Naive thymus-derived CD4-positive, alpha-beta T cell (primary cell): ENCODE results near the gene MBD5. TPM values are rescaled to one million over a fixed set of nuclear protein-coding genes. Genes with fewer than 3 reads are reported as not detected.

Experiments used
- ATAC-seq: fragments of 150-1000 bp; cut with Tn5 transposase; 2 replicates; pipeline ENCODE4 v1.10.0; 2021; ENCODE audit warnings: mild to moderate bottlenecking, moderate library complexity
- CTCF ChIA-PET: fragments of 350-600 bp; sonication (Branson Sonifier 250); formaldehyde crosslinking; loops from one replicate; lab custom pipeline; 2021; ENCODE audit warnings: antibody characterized with exemption; lab: Charles Lee
- POLR2A ChIA-PET: fragments of 350-600 bp; sonication (Branson Sonifier 250); formaldehyde crosslinking; loops from one replicate; lab custom pipeline; 2021; ENCODE audit warnings: antibody characterized with exemption, inconsistent platforms; lab: Charles Lee
- DNase-seq, 9 donors: peaks; one replicate each; pipeline versions ENCODE4 v3.0.0 to v3.0.0-alpha.2; 2020 to 2022; ENCODE audit warnings: mixed read lengths in 1 of 9
- H3K27ac ChIP-seq: one replicate; pipeline ENCODE4 v1.7.0; 2013; ENCODE audit warnings: mild to moderate bottlenecking, low read depth, low read length, moderate library complexity
- H3K27me3 ChIP-seq, 2 donors: one replicate each; pipeline ENCODE4 v1.7.0; 2013; ENCODE audit warnings: low read length in 2 of 2, mild to moderate bottlenecking in 2 of 2, moderate library complexity in 2 of 2; ENCODE audit not compliant: control insufficient read depth in 2 of 2, insufficient read depth in 2 of 2
- H3K36me3 ChIP-seq, 3 experiments: 1 replicate in 2 of 3; 2 replicates in 1 of 3; pipeline ENCODE4 v1.7.0; 2013; ENCODE audit warnings: low read length in 3 of 3, mild to moderate bottlenecking in 3 of 3, moderate library complexity in 1 of 3; ENCODE audit not compliant: insufficient read depth in 3 of 3, control insufficient read depth in 2 of 3
- H3K4me1 ChIP-seq, 2 donors: one replicate each; pipeline ENCODE4 v1.7.0; 2013; ENCODE audit warnings: low read length in 2 of 2, mild to moderate bottlenecking in 2 of 2, moderate library complexity in 1 of 2; ENCODE audit not compliant: control insufficient read depth in 2 of 2, insufficient read depth in 2 of 2
- H3K4me3 ChIP-seq: 2 replicates; pipeline ENCODE4 v1.7.0; 2013; ENCODE audit warnings: mild to moderate bottlenecking, low read length
- H3K9me3 ChIP-seq, 3 experiments: 1 replicate in 2 of 3; 2 replicates in 1 of 3; pipeline ENCODE4 v1.7.0; 2013; ENCODE audit warnings: low read length in 3 of 3; ENCODE audit not compliant: control insufficient read depth in 2 of 3
- H3K27ac Mint-ChIP-seq, 9 donors: one replicate each; pipeline ENCODE4 v1.8.0; 2020 to 2022; ENCODE audit warnings: mixed read lengths in 9 of 9, mild to moderate bottlenecking in 8 of 9, moderate library complexity in 5 of 9, inconsistent platforms in 2 of 9
- H3K27me3 Mint-ChIP-seq, 5 donors: one replicate each; pipeline ENCODE4 v1.8.0; 2021 to 2022; ENCODE audit warnings: mixed read lengths in 5 of 5, mild to moderate bottlenecking in 1 of 5
- H3K36me3 Mint-ChIP-seq, 5 donors: one replicate each; pipeline ENCODE4 v1.8.0; 2020 to 2022; ENCODE audit warnings: mixed read lengths in 5 of 5, mild to moderate bottlenecking in 3 of 5, inconsistent platforms in 1 of 5
- H3K4me1 Mint-ChIP-seq, 7 donors: one replicate each; pipeline ENCODE4 v1.8.0; 2020 to 2022; ENCODE audit warnings: mixed read lengths in 7 of 7, mild to moderate bottlenecking in 3 of 7, inconsistent platforms in 1 of 7
- H3K4me3 Mint-ChIP-seq, 10 donors: one replicate each; pipeline ENCODE4 v1.8.0; 2020 to 2022; ENCODE audit warnings: mild to moderate bottlenecking in 10 of 10, mixed read lengths in 10 of 10, moderate library complexity in 6 of 10, inconsistent platforms in 2 of 10
- H3K9me3 Mint-ChIP-seq, 11 donors: one replicate each; pipeline ENCODE4 v1.8.0; 2020 to 2022; ENCODE audit warnings: mixed read lengths in 11 of 11, mild to moderate bottlenecking in 4 of 11, inconsistent platforms in 1 of 11, moderate library complexity in 1 of 11
- intact Hi-C, 2 donors: fragments of 100-400 bp; cut with micrococcal nuclease; formaldehyde crosslinking; loops; one replicate each; pipeline ENCODE4 v1.15.1; 2023
- polyA plus RNA-seq, 2 donors: library from polyadenylated mRNA; unstranded; fragments of 300-500 nt; fragmentation: Illumina TruSeq; gene quantifications; one replicate each; pipeline ENCODE4 v1.2.3, GENCODE V29; 2021
- total RNA-seq, 6 experiments: library from RNA in 5 of 6; stranded (reverse) in 5 of 6; gene quantifications; 1 replicate in 5 of 6; 2 replicates in 1 of 6; pipeline ENCODE4 v1.2.3 and lab custom pipeline; 2021 to 2026

Gene MBD5
- total and polyA plus RNA-seq, 7 experiments from 2014 or later: 14.6 to 76.8 (median 58.6) TPM

GRCh38 chr2:148410899-148411298 lies 390.0 kb downstream of the MBD5 start:
- Histone ChIP-seq H3K27ac (no peak overlapping the region), H3K4me1 (no peaks in the 10 kb centered on the region), H3K4me3 (no peak overlapping the region), H3K27me3 (no peaks in the 10 kb centered on the region), H3K9me3 (peaks cover 0 to 4% (median 2%) of the 10 kb centered on the region in 3 experiments), H3K36me3 (no peaks in the 10 kb centered on the region)
- Mint-ChIP-seq H3K27ac (no peak overlapping the region), H3K36me3 (peaks cover 0 to 56% (median 48%) of the 10 kb centered on the region in 5 donors), H3K4me3 (no peak overlapping the region), H3K27me3 (no peaks in the 10 kb centered on the region), H3K9me3 (peaks cover 5 to 45% (median 31%) of the 10 kb centered on the region in 11 donors), H3K4me1 (peaks cover 0 to 18% (median 0%) of the 10 kb centered on the region in 7 donors)
- intact Hi-C loops: no loop called here
- ChIA-PET CTCF (no interaction called here), POLR2A (no interaction called here)
- ATAC-seq (no peak), DNase-seq (no peak)

DNA sequence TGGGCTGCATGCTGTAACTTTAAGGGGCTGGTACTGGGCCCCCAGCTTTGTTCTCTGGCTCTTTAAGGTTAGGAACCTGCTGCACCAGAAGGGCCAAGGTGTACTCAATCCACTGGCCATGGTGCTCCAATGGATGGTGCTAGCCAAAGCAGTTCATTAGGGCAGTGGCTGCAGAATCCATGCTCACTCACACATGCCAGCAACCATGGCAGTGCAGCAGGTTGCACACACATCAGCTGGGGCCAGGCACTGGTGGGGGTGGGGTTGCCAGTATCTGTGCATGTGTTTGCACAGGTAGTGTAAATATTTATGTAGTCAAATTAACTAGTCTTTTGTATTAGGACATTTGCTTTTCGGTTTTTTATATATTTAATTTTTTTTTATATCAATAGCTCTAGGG lies 395.4 kb downstream of the MBD5 start:
- ATAC-seq (no peak), DNase-seq (no peak)
- peaks cover 5 to 48% (median 30%) of the 10 kb centered on the region in 11 donors for H3K9me3 Mint-ChIP-seq
- Histone ChIP-seq H3K4me3 (no peak overlapping the region), H3K9me3 (peaks cover 0 to 4% (median 2%) of the 10 kb centered on the region in 3 experiments), H3K4me1 (no peaks in the 10 kb centered on the region), H3K27ac (no peak overlapping the region), H3K36me3 (no peaks in the 10 kb centered on the region), H3K27me3 (no peaks in the 10 kb centered on the region)
- CTCF ChIA-PET: no interaction called here
- H3K27me3 Mint-ChIP-seq: no peaks in the 10 kb centered on the region
- no peak overlapping the region for H3K27ac Mint-ChIP-seq
- H3K36me3 Mint-ChIP-seq: peaks cover 2 to 64% (median 46%) of the 10 kb centered on the region in 5 donors
- POLR2A ChIA-PET: no interaction called here
- no peak overlapping the region for H3K4me3 Mint-ChIP-seq
- peaks cover 0 to 13% (median 1%) of the 10 kb centered on the region in 7 donors for H3K4me1 Mint-ChIP-seq
- intact Hi-C loops: no loop called here

DNA sequence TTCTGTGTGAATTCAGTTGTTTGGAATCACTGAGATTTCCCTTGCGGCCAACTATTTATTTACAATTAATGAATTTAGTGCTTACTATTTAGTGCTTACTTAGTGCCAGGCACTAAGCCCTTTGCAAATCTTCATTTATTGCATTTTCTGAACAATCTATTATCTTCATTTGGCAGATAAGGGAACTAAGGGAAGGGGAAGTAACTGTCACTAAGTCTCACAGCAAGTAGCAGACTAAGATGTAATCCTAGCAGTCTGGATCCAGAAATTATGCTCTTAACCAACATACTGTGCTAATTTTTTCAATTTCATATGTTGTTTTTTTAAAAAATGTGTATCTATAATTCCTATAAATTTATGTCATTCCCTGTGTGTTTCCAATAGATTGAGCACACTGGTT lies 409.2 kb downstream of the MBD5 start:
- Histone ChIP-seq H3K27ac (no peak overlapping the region), H3K36me3 (no peaks in the 10 kb centered on the region), H3K4me1 (no peaks in the 10 kb centered on the region), H3K9me3 (no peaks in the 10 kb centered on the region), H3K27me3 (no peaks in the 10 kb centered on the region), H3K4me3 (no peak overlapping the region)
- ATAC-seq (no peak), DNase-seq (no peak)
- H3K9me3 Mint-ChIP-seq: peaks cover 0 to 15% (median 5%) of the 10 kb centered on the region in 11 donors
- H3K27ac Mint-ChIP-seq: no peak overlapping the region
- intact Hi-C loops: no loop called here
- peaks cover 0 to 35% (median 5%) of the 10 kb centered on the region in 5 donors for H3K36me3 Mint-ChIP-seq
- peaks cover 0 to 31% (median 18%) of the 10 kb centered on the region in 7 donors for H3K4me1 Mint-ChIP-seq
- CTCF ChIA-PET: no interaction called here
- POLR2A ChIA-PET: no interaction called here
- H3K27me3 Mint-ChIP-seq: no peaks in the 10 kb centered on the region
- no peak overlapping the region for H3K4me3 Mint-ChIP-seq

GRCh38 chr2:148447877-148448276 lies 427.0 kb downstream of the MBD5 start:
- Histone ChIP-seq H3K36me3 (no peaks in the 10 kb centered on the region), H3K27me3 (no peaks in the 10 kb centered on the region), H3K27ac (no peak overlapping the region), H3K9me3 (no peaks in the 10 kb centered on the region), H3K4me3 (no peak overlapping the region), H3K4me1 (no peaks in the 10 kb centered on the region)
- Mint-ChIP-seq H3K27ac (no peak overlapping the region), H3K36me3 (peaks cover 0 to 14% (median 7%) of the 10 kb centered on the region in 5 donors), H3K9me3 (peaks cover 0 to 6% (median 0%) of the 10 kb centered on the region in 11 donors), H3K4me1 (peaks cover 0 to 8% (median 0%) of the 10 kb centered on the region in 7 donors), H3K4me3 (no peak overlapping the region), H3K27me3 (no peaks in the 10 kb centered on the region)
- ATAC-seq: no peak
- ChIA-PET POLR2A (no interaction called here), CTCF (no interaction called here)
- intact Hi-C loops: no loop called here
- no peak for DNase-seq

DNA sequence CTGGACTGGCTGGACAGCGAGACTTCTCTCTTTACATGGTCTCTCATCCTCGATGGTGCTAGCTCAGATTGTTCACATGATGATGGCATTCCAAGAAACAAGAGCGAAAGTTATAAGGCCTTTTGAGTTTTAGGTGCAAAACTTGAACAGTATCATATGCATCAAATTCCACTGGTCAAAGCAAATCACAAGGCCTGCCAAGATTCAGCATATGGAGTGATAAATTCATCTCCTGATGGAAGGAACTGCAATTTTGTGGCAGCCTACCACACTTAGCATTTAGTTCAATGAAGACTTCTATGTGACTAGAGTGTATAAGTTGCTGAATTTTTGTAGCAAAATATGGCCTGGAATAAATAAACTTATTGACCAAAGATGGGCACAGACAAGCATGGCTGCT lies 429.6 kb downstream of the MBD5 start:
- Histone ChIP-seq H3K4me1 (no peaks in the 10 kb centered on the region), H3K4me3 (no peak overlapping the region), H3K27ac (no peak overlapping the region), H3K36me3 (no peaks in the 10 kb centered on the region), H3K27me3 (no peaks in the 10 kb centered on the region), H3K9me3 (no peaks in the 10 kb centered on the region)
- Mint-ChIP-seq H3K9me3 (no peaks in the 10 kb centered on the region), H3K4me1 (peaks cover 0 to 9% (median 0%) of the 10 kb centered on the region in 7 donors), H3K4me3 (no peak overlapping the region), H3K27ac (no peak overlapping the region), H3K27me3 (no peaks in the 10 kb centered on the region), H3K36me3 (peaks cover 0 to 3% (median 0%) of the 10 kb centered on the region in 5 donors)
- ChIA-PET POLR2A (no interaction called here), CTCF (interaction anchor here (0.6 kb wide), 1 partner anchor 406 kb away, joined by 4 read pairs; no protein-coding TSS in a partner anchor)
- ATAC-seq (no peak), DNase-seq (no peak)
- intact Hi-C loops: no loop called here

DNA sequence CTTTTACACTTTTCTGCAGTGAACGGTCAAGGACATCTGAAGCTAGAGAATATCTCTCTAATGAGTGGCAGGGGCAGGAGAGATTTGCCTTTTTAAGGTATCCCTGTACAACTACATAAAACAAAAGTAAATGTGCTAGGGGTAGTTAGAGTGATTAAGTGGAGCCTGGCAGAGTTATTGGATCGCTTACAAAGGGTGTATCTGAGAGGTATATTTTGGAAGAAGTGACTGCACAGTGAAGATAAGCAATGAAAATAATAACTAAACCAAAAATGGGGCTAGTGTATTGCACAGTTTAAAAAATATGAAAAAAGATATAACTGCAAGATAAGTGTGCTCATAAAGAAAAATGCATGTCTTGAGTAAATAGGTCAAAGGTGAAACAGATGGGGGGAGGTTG lies 430.2 kb downstream of the MBD5 start:
- Histone ChIP-seq H3K27me3 (no peaks in the 10 kb centered on the region), H3K27ac (no peak overlapping the region), H3K9me3 (no peaks in the 10 kb centered on the region), H3K36me3 (no peaks in the 10 kb centered on the region), H3K4me3 (no peak overlapping the region), H3K4me1 (no peaks in the 10 kb centered on the region)
- ATAC-seq (no peak), DNase-seq (no peak)
- Mint-ChIP-seq H3K27ac (no peak overlapping the region), H3K4me1 (peaks cover 0 to 10% (median 0%) of the 10 kb centered on the region in 7 donors), H3K36me3 (peaks cover 0 to 3% (median 0%) of the 10 kb centered on the region in 5 donors), H3K4me3 (no peak overlapping the region), H3K9me3 (no peaks in the 10 kb centered on the region), H3K27me3 (no peaks in the 10 kb centered on the region)
- CTCF ChIA-PET: no interaction called here
- POLR2A ChIA-PET: no interaction called here
- intact Hi-C loops: no loop called here

DNA sequence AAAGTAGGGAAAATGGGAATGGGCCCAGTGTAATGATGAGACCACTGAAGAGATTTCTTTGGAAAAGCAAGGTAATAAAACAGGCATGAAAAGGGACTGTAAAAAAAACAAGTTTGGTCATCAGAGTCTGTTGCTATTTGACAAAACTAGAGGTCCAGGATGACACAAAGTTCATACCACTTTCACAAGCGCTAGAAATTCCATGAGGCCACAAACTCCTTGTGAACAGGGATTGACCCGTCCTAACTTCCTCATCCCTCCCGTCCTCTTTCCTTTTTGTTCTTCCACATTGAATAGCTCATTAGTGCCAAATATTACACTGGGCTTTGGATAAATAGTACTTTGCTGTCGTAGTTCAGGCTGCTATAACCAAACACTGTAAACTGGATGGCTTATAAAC lies 434.9 kb downstream of the MBD5 start:
- no peaks in the 10 kb centered on the region for H3K36me3 ChIP-seq
- CTCF ChIA-PET: interaction anchor here (0.6 kb wide), 1 partner anchor 466 kb away, joined by 3 read pairs; no protein-coding TSS in a partner anchor
- Mint-ChIP-seq H3K4me1 (peaks cover 0 to 9% (median 0%) of the 10 kb centered on the region in 7 donors), H3K4me3 (no peak overlapping the region), H3K27ac (peak overlapping the region in 1 of 9 donors; percentile 11), H3K9me3 (no peaks in the 10 kb centered on the region), H3K36me3 (peaks cover 0 to 8% (median 4%) of the 10 kb centered on the region in 5 donors), H3K27me3 (no peaks in the 10 kb centered on the region)
- no peak overlapping the region for H3K4me3 ChIP-seq
- no peaks in the 10 kb centered on the region for H3K9me3 ChIP-seq
- intact Hi-C loops: no loop called here
- no peak for DNase-seq
- no peaks in the 10 kb centered on the region for H3K27me3 ChIP-seq
- no peaks in the 10 kb centered on the region for H3K4me1 ChIP-seq
- no peak for ATAC-seq
- H3K27ac ChIP-seq: no peak overlapping the region
- POLR2A ChIA-PET: no interaction called here
